Colonic mucosa (tissue), 4 donors: ENCODE data around the gene KCNG2. TPM values are rescaled to one million over a fixed set of nuclear protein-coding genes. Genes with fewer than 3 reads are reported as not detected.

Experiments used
- DNase-seq: peaks from one replicate; pipeline ENCODE4 v3.0.0-alpha.2; 2020
- H3K27ac ChIP-seq: fragments of 200-600 bp; one replicate; pipeline ENCODE4 v1.8.0; 2021
- H3K27me3 ChIP-seq: fragments of 200-600 bp; one replicate; pipeline ENCODE4 v1.8.0; 2021
- H3K36me3 ChIP-seq: fragments of 200-600 bp; one replicate; pipeline ENCODE4 v1.8.0; 2021
- H3K4me1 ChIP-seq: fragments of 200-600 bp; one replicate; pipeline ENCODE4 v1.8.0; 2021; ENCODE audit warnings: mild to moderate bottlenecking
- H3K4me3 ChIP-seq: fragments of 200-600 bp; one replicate; pipeline ENCODE4 v1.8.0; 2021
- H3K9ac ChIP-seq, 2 donors: one replicate each; pipeline ENCODE4 v1.7.0; 2013; ENCODE audit warnings: control low read depth in 2 of 2, low read depth in 2 of 2, low read length in 2 of 2
- H3K9me3 ChIP-seq: fragments of 200-600 bp; one replicate; pipeline ENCODE4 v1.8.0; 2021
- intact Hi-C: fragments of 100-400 bp; cut with DNase I; formaldehyde crosslinking; loops from one replicate; pipeline ENCODE4 v1.14.1; 2022
- total RNA-seq, 2 donors: library from RNA; stranded (reverse); fragmentation: NEBNext Ultra II Directional in 1 of 2; extraction: Animal tissue kit (Norgen Biotek cat#: 25700) in 1 of 2; gene quantifications; one replicate each; pipeline ENCODE4 v1.2.1, GENCODE V29; 2021
- TF ChIP-seq, protein P1 (sequence below): fragments of 200-600 bp; IDR thresholded peaks from one replicate; pipeline ENCODE4 v1.8.0; 2022; ENCODE audit warnings: antibody characterized with exemption, mild to moderate bottlenecking
- donor health status: healthy.
- donor health status: DM: no; HTN: no; CAD: no.
- donor health status: DM: no; HTN: no; CAD: no.

The KCNG2 gene
- total RNA-seq, 2 donors from 2014 or later = 0.32 TPM; not detected in 1

GRCh38 chr18:79940814-79941472 lies 143.2 kb downstream of the KCNG2 start:
- peak; percentile 18 for DNase-seq
- intact Hi-C loops = loop anchor here (10.0 kb wide), 2 partner anchors 94 to 204 kb away; partner anchors contain the start of gene RBFA
- Histone ChIP-seq H3K9me3 (no peaks in the 10 kb centered on the region), H3K4me1 (peaks cover 28% of the 10 kb centered on the region), H3K4me3 (no peak overlapping the region), H3K27ac (no peak overlapping the region), H3K9ac (peak overlapping the region in 1 of 2 donors; percentile 59), H3K36me3 (peaks cover 4% of the 10 kb centered on the region), H3K27me3 (no peaks in the 10 kb centered on the region)
- TF ChIP-seq, protein P1, sequence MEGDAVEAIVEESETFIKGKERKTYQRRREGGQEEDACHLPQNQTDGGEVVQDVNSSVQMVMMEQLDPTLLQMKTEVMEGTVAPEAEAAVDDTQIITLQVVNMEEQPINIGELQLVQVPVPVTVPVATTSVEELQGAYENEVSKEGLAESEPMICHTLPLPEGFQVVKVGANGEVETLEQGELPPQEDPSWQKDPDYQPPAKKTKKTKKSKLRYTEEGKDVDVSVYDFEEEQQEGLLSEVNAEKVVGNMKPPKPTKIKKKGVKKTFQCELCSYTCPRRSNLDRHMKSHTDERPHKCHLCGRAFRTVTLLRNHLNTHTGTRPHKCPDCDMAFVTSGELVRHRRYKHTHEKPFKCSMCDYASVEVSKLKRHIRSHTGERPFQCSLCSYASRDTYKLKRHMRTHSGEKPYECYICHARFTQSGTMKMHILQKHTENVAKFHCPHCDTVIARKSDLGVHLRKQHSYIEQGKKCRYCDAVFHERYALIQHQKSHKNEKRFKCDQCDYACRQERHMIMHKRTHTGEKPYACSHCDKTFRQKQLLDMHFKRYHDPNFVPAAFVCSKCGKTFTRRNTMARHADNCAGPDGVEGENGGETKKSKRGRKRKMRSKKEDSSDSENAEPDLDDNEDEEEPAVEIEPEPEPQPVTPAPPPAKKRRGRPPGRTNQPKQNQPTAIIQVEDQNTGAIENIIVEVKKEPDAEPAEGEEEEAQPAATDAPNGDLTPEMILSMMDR = no peak

DNA sequence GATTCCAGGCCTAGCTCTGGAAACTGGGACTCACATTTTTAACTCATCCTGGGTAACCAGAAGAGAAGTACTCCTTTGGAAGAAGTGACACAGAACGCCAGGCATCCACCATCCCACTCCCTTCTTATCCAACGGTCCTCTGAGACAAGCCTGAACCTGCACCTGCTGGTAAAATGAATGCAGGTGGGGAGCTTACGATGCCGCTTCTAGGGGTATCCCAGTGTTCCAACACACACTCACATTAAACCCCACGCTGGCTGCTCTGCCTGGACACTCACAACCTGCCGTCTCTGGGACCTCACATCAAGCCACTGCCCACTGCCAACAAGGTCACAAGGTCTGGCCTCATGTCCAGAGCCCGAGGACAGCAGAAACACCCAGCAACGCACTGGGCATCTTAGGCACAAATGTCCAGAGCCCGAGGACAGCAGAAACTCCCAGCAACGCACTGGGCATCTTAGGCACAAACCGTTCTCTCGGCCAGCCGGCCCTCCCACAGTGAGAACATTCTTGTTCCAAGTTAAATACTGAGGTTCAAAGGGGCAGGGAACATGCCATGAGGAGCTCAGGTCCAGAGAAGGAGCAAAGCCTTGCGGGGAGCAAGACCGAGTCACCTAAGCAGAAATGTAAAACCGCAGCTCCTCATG lies 143.9 kb downstream of the KCNG2 start:
- DNase-seq = peak; percentile 16
- Histone ChIP-seq H3K27ac (no peak overlapping the region), H3K4me3 (no peak overlapping the region), H3K36me3 (peaks cover 4% of the 10 kb centered on the region), H3K9ac (peak overlapping the region in 1 of 2 donors; percentile 59), H3K27me3 (no peaks in the 10 kb centered on the region), H3K9me3 (no peaks in the 10 kb centered on the region), H3K4me1 (peaks cover 28% of the 10 kb centered on the region)
- TF ChIP-seq, protein P1 = no peak
- intact Hi-C loops = loop anchor here (10.0 kb wide), 2 partner anchors 93 to 203 kb away; partner anchors contain the start of gene RBFA

- Histone ChIP-seq H3K27me3 (no peaks in the 10 kb centered on the region), H3K4me3 (no peak overlapping the region), H3K27ac (no peak overlapping the region), H3K4me1 (peaks cover 28% of the 10 kb centered on the region), H3K36me3 (peaks cover 4% of the 10 kb centered on the region), H3K9ac (peak overlapping the region in 1 of 2 donors; percentile 59), H3K9me3 (no peaks in the 10 kb centered on the region)
- DNase-seq = peak; percentile 17
- intact Hi-C loops = loop anchor here (10.0 kb wide), 2 partner anchors 93 to 203 kb away; partner anchors contain the start of gene RBFA
- TF ChIP-seq, protein P1 = no peak
Measured at GRCh38 chr18:79942211-79942610, 144.5 kb downstream of the KCNG2 start.

DNA sequence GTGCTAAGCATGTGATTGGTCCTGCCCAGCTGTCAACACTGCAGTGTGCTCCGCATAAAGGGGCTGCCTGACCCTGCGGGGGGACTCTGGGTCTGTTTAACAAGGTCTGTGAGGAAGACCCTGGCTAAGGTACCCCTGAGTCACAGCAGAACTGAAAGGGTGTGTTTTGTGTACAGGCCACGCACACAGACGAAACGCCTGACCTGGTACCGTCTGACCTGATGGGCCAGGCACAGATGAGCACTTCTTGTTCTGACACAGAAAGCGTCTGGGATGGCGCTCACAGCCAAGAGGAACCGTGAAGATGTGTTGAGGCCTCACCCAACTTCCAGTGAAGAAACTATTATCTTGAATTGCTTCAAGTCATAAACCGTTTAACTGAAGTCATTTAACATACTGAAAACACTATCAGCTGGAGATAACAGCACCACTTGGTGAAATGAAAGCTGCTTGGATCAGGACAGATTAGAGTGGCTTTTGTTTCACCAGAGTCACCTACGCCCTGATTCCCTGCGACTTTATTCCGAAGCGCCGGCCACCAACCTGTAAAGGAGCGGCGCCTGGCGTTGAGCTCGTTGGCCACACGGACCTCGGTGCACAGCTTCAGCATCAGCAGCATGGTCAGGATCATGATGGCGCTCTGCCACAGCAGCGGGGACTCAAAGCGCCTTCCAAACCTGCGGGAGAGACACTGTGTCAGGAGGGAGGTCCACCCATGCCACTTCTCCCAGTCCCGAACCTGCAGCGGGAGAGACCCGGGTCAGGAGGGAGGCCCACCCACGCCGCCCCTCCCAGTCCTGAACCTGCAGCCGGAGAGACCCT lies 145.3 kb downstream of the KCNG2 start:
- H3K4me3 ChIP-seq = no peak overlapping the region
- intact Hi-C loops = loop anchor here (10.0 kb wide), 2 partner anchors 92 to 202 kb away; partner anchors contain the start of gene RBFA
- H3K36me3 ChIP-seq = peaks cover 4% of the 10 kb centered on the region
- peak overlapping the region; percentile 63 for H3K27ac ChIP-seq
- H3K4me1 ChIP-seq = peaks cover 28% of the 10 kb centered on the region
- H3K27me3 ChIP-seq = no peaks in the 10 kb centered on the region
- H3K9ac ChIP-seq = peak overlapping the region in 1 of 2 donors; percentile 59
- TF ChIP-seq, protein P1 = no peak
- DNase-seq = peak; percentile 64
- no peaks in the 10 kb centered on the region for H3K9me3 ChIP-seq

- TF ChIP-seq, protein P1 = no peak
- no peaks in the 10 kb centered on the region for H3K27me3 ChIP-seq
- H3K36me3 ChIP-seq = peaks cover 4% of the 10 kb centered on the region
- peak; percentile 44 for DNase-seq
- no peak overlapping the region for H3K4me3 ChIP-seq
- peaks cover 28% of the 10 kb centered on the region for H3K4me1 ChIP-seq
- intact Hi-C loops = loop anchor here (10.0 kb wide), 2 partner anchors 91 to 201 kb away; partner anchors contain the start of gene RBFA
- H3K9ac ChIP-seq = peak overlapping the region in 1 of 2 donors; percentile 59
- peak overlapping the region; percentile 63 for H3K27ac ChIP-seq
- H3K9me3 ChIP-seq = no peaks in the 10 kb centered on the region
Measured at GRCh38 chr18:79943608-79944125, 145.9 kb downstream of the KCNG2 start.
